Natural killer cell (primary cell): ENCODE data around the gene CDC25C. TPM values are rescaled to one million over a fixed set of nuclear protein-coding genes. Genes with fewer than 3 reads are reported as not detected.

ENCODE experiments used
- ATAC-seq, 3 donors: fragments of 150-1000 bp in 2 of 3; fragments of 200-7000 bp in 1 of 3; cut with Tn5 transposase; 1 replicate in 1 of 3; 2 replicates in 2 of 3; pipeline ENCODE4 v1.10.0; 2021; ENCODE audit warnings: mild to moderate bottlenecking in 2 of 3, moderate library complexity in 2 of 3
- DNase-seq, 2 donors: peaks; one replicate each; pipeline versions ENCODE4 v3.0.0 to v3.0.0-alpha.2; 2013 to 2021; ENCODE audit warnings: mixed read lengths in 1 of 2
- H3K27ac ChIP-seq: one replicate; pipeline ENCODE4 v1.5.1; 2013; ENCODE audit warnings: mild to moderate bottlenecking, low read length
- H3K27me3 ChIP-seq: one replicate; pipeline ENCODE4 v1.6.1; 2013; ENCODE audit warnings: low read length; ENCODE audit not compliant: control insufficient read depth, insufficient read depth
- H3K36me3 ChIP-seq: one replicate; pipeline ENCODE4 v1.6.1; 2013; ENCODE audit warnings: low read length; ENCODE audit not compliant: control insufficient read depth, insufficient read depth
- H3K4me1 ChIP-seq: one replicate; pipeline ENCODE4 v1.6.1; 2013; ENCODE audit warnings: low read length; ENCODE audit not compliant: control insufficient read depth, insufficient read depth
- H3K4me3 ChIP-seq: one replicate; pipeline ENCODE4 v1.5.1; 2013; ENCODE audit warnings: low read length
- H3K9me3 ChIP-seq: one replicate; pipeline ENCODE4 v1.6.1; 2013; ENCODE audit warnings: low read length; ENCODE audit not compliant: control insufficient read depth, insufficient read depth
- H3K27ac Mint-ChIP-seq, 2 donors: one replicate each; pipeline ENCODE4 v1.8.0; 2022; ENCODE audit warnings: mild to moderate bottlenecking in 2 of 2, mixed read lengths in 2 of 2, moderate library complexity in 1 of 2
- H3K27me3 Mint-ChIP-seq, 2 donors: one replicate each; pipeline ENCODE4 v1.8.0; 2022; ENCODE audit warnings: low read depth in 2 of 2, mixed read lengths in 2 of 2
- H3K36me3 Mint-ChIP-seq: one replicate; pipeline ENCODE4 v1.8.0; 2022; ENCODE audit warnings: mixed read lengths
- H3K4me1 Mint-ChIP-seq, 2 donors: one replicate each; pipeline ENCODE4 v1.8.0; 2022; ENCODE audit warnings: mixed read lengths in 2 of 2
- H3K4me3 Mint-ChIP-seq: one replicate; pipeline ENCODE4 v1.8.0; 2022; ENCODE audit warnings: mild to moderate bottlenecking, moderate library complexity, mixed read lengths
- H3K9me3 Mint-ChIP-seq, 2 donors: one replicate each; pipeline ENCODE4 v1.8.0; 2022; ENCODE audit warnings: mixed read lengths in 2 of 2
- WGBS: methylation state at CpG from one replicate; pipeline ENCODE4 v1.1.7; 2013; ENCODE audit warnings: missing lambda C conversion rate; ENCODE audit not compliant: insufficient coverage; 5-methylcytosine and 5-hydroxymethylcytosine counted together
- intact Hi-C: fragments of 100-400 bp; cut with micrococcal nuclease; formaldehyde crosslinking; loops from one replicate; pipeline ENCODE4 v1.14.2; 2022
- total RNA-seq, 4 donors: library from RNA; stranded (reverse); fragments of 120-200 nt in 1 of 4; gene quantifications; one replicate each; pipeline versions ENCODE4 v1.2.3 to v1.2.4, GENCODE V29; 2013 to 2022
- TF ChIP-seq, protein P1 (sequence below): fragments of 200-600 bp; IDR thresholded peaks from one replicate; pipeline ENCODE4 v1.8.0; 2022; ENCODE audit warnings: antibody characterized with exemption

CDC25C gene
- total RNA-seq, 3 donors from 2014 or later (not counting 1 experiment from before 2014, with no cell fraction given) = 0.47 to 0.48 TPM; not detected in 1

DNA sequence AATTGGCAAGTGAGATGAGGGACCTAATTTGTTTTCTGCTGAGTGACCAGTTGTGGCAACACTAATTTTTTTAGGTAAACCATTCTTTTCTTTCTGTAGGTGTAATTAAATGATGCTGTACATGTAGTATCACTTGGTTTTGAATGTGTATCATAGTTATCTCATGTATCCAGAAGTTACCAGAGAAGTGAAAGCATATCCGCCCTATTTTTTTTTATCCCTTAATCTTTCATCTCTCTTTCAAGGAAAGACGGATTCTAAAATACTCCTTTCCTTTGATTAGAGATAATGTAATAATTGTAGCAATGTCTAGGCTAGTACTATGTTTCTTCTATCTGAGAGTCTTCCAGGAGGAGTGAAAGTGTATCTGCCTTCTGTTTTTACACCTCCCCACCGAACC, 28.0 kb upstream of the CDC25C start:
- H3K36me3 Mint-ChIP-seq = no peaks in the 10 kb centered on the region
- intact Hi-C loops = no loop called here
- ATAC-seq (no peak), DNase-seq (no peak)
- peaks cover 42 to 43% of the 10 kb centered on the region in 2 donors for H3K4me1 Mint-ChIP-seq
- TF ChIP-seq, protein P1, sequence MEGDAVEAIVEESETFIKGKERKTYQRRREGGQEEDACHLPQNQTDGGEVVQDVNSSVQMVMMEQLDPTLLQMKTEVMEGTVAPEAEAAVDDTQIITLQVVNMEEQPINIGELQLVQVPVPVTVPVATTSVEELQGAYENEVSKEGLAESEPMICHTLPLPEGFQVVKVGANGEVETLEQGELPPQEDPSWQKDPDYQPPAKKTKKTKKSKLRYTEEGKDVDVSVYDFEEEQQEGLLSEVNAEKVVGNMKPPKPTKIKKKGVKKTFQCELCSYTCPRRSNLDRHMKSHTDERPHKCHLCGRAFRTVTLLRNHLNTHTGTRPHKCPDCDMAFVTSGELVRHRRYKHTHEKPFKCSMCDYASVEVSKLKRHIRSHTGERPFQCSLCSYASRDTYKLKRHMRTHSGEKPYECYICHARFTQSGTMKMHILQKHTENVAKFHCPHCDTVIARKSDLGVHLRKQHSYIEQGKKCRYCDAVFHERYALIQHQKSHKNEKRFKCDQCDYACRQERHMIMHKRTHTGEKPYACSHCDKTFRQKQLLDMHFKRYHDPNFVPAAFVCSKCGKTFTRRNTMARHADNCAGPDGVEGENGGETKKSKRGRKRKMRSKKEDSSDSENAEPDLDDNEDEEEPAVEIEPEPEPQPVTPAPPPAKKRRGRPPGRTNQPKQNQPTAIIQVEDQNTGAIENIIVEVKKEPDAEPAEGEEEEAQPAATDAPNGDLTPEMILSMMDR = no peak
- no peaks in the 10 kb centered on the region for H3K27me3 Mint-ChIP-seq
- no peak overlapping the region for H3K27ac ChIP-seq
- H3K4me3 Mint-ChIP-seq = no peak overlapping the region
- no peaks in the 10 kb centered on the region for H3K9me3 Mint-ChIP-seq
- peaks cover 2% of the 10 kb centered on the region for H3K36me3 ChIP-seq
- H3K9me3 ChIP-seq = no peaks in the 10 kb centered on the region
- no peaks in the 10 kb centered on the region for H3K4me1 ChIP-seq
- H3K4me3 ChIP-seq = no peak overlapping the region
- H3K27me3 ChIP-seq = no peaks in the 10 kb centered on the region
- WGBS = no CpG with 5 or more reads among the region's 3 CpGs
- H3K27ac Mint-ChIP-seq = peak overlapping the region in 1 of 2 donors; percentile 46

- no peaks in the 10 kb centered on the region for H3K27me3 Mint-ChIP-seq
- H3K36me3 Mint-ChIP-seq = peaks cover 7% of the 10 kb centered on the region
- peaks cover 18% of the 10 kb centered on the region for H3K4me1 ChIP-seq
- no peaks in the 10 kb centered on the region for H3K36me3 ChIP-seq
- H3K27ac Mint-ChIP-seq = peak overlapping the region; percentile 94 to 97
- H3K4me3 ChIP-seq = no peak overlapping the region
- peak overlapping the region; percentile 97 for H3K27ac ChIP-seq
- no peaks in the 10 kb centered on the region for H3K27me3 ChIP-seq
- peak overlapping the region; percentile 95 for H3K4me3 Mint-ChIP-seq
- H3K9me3 Mint-ChIP-seq = peaks cover 0 to 5% of the 10 kb centered on the region in 2 donors
- WGBS = 21% methylated on average over 4 of the region's 6 CpGs
- intact Hi-C loops = loop anchor here (5.0 kb wide), 1 partner anchor 178 kb away; the partner anchor contains the start of genes BRD8 and KIF20A
- TF ChIP-seq, protein P1 = no peak
- peaks cover 3% of the 10 kb centered on the region for H3K9me3 ChIP-seq
- peaks cover 48 to 50% of the 10 kb centered on the region in 2 donors for H3K4me1 Mint-ChIP-seq
- ATAC-seq (peak in 2 of 3 donors; percentile 27 to 35), DNase-seq (peak; percentile 32 to 81)
Measured at GRCh38 chr5:138354926-138355378, 23.3 kb upstream of the CDC25C start.

DNA sequence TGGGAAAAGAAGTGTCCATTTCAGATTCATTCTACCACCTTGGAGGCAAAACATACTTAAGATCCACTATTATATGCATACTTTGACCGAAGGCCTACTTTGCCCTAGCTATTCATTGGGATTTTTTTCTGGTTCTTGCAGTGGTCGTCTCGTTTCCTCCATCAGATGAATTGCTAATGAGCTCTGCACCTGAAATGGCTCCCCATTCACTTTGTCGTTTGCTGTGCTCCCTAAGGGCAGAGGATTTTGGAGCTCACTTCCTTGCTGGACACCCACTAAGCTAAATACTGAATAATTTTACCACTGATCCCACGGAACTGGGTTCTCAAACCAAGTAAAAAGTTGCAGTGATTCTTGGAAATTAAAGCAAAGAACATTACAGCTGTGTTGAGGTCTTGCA, 22.8 kb upstream of the CDC25C start:
- H3K4me3 ChIP-seq = peak overlapping the region; percentile 97
- H3K4me1 Mint-ChIP-seq = peaks cover 44 to 45% of the 10 kb centered on the region in 2 donors
- peak overlapping the region; percentile 95 for H3K4me3 Mint-ChIP-seq
- ATAC-seq (no peak), DNase-seq (no peak)
- peaks cover 7% of the 10 kb centered on the region for H3K36me3 Mint-ChIP-seq
- H3K9me3 Mint-ChIP-seq = peaks cover 0 to 5% of the 10 kb centered on the region in 2 donors
- peaks cover 3% of the 10 kb centered on the region for H3K9me3 ChIP-seq
- H3K27me3 Mint-ChIP-seq = no peaks in the 10 kb centered on the region
- peak overlapping the region; percentile 94 to 97 for H3K27ac Mint-ChIP-seq
- peaks cover 18% of the 10 kb centered on the region for H3K4me1 ChIP-seq
- peak overlapping the region; percentile 97 for H3K27ac ChIP-seq
- 19% methylated on average over 5 of the region's 5 CpGs for WGBS
- no peaks in the 10 kb centered on the region for H3K27me3 ChIP-seq
- intact Hi-C loops = loop anchor here (5.0 kb wide), 1 partner anchor 177 kb away; the partner anchor contains the start of genes BRD8 and KIF20A
- no peaks in the 10 kb centered on the region for H3K36me3 ChIP-seq
- TF ChIP-seq, protein P1 = no peak
